Embryonic facial prominence (tissue), 1 donor: Measurements from ENCODE around the gene DACH1.
A peak's percentile ranks its signal among the peaks of the same experiment; 100 is the strongest.
"Not testable (repeated sequence)": the region's sequence is repeated elsewhere in the genome, so short reads cannot be mapped to it uniquely, and the experiment has no call there.

Experiments
- DNase-seq: peaks from one replicate; pipeline ENCODE4 v3.0.0-alpha.2; 2016; ENCODE audit errors: extremely low spot score

DACH1 gene

GRCh38 chr13:71867131-71867814 lies at the start of gene DACH1:
DACH1 (minus strand) TSS chr13:71867204.
- DNase-seq: peak; percentile 61

- no peak for DNase-seq
Measured at GRCh38 chr13:71913717-71914116, 46.7 kb upstream of the DACH1 start.

- DNase-seq: no peak
Measured at GRCh38 chr13:71912524-71912923, 45.5 kb upstream of the DACH1 start.

- no peak for DNase-seq
Measured at GRCh38 chr13:71906448-71906847, 39.4 kb upstream of the DACH1 start.

- DNase-seq: no peak
Measured at GRCh38 chr13:71902676-71903075, 35.7 kb upstream of the DACH1 start.

- not testable (repeated sequence) for DNase-seq
Measured at GRCh38 chr13:71893506-71893905, 26.5 kb upstream of the DACH1 start.

GRCh38 chr13:71886880-71887279 lies 19.9 kb upstream of the DACH1 start:
- DNase-seq: no peak

- DNase-seq: no peak
Measured at GRCh38 chr13:71882120-71882519, 15.1 kb upstream of the DACH1 start.

GRCh38 chr13:71880753-71881541 lies 13.9 kb upstream of the DACH1 start:
- DNase-seq: no peak

GRCh38 chr13:71879808-71880344 lies 12.9 kb upstream of the DACH1 start:
- DNase-seq: no peak

GRCh38 chr13:71879129-71879535 lies 12.1 kb upstream of the DACH1 start:
- DNase-seq: no peak

GRCh38 chr13:71877256-71877653 lies 10.3 kb upstream of the DACH1 start:
- no peak for DNase-seq

- no peak for DNase-seq
Measured at GRCh38 chr13:71876648-71877255, 9.7 kb upstream of the DACH1 start.

- no peak for DNase-seq
Measured at GRCh38 chr13:71875823-71876222, 8.8 kb upstream of the DACH1 start.

- DNase-seq: no peak
Measured at GRCh38 chr13:71874458-71874857, 7.5 kb upstream of the DACH1 start.

- no peak for DNase-seq
Measured at GRCh38 chr13:71873418-71874247, 6.6 kb upstream of the DACH1 start.

GRCh38 chr13:71871844-71872243 lies 4.8 kb upstream of the DACH1 start:
- DNase-seq: no peak

- no peak for DNase-seq
Measured at GRCh38 chr13:71871176-71871754, 4.3 kb upstream of the DACH1 start.

- no peak for DNase-seq
Measured at GRCh38 chr13:71870100-71870499, 3.1 kb upstream of the DACH1 start.

- DNase-seq: no peak
Measured at GRCh38 chr13:71869274-71869673, 2.3 kb upstream of the DACH1 start.
